Measurements from ENCODE around the gene DDX24. TPM values are rescaled to one million over a fixed set of nuclear protein-coding genes. Genes with fewer than 3 reads are reported as not detected.

Gene DDX24
- total RNA-seq, 1 experiment from 2014 or later, result 174 TPM

DNA sequence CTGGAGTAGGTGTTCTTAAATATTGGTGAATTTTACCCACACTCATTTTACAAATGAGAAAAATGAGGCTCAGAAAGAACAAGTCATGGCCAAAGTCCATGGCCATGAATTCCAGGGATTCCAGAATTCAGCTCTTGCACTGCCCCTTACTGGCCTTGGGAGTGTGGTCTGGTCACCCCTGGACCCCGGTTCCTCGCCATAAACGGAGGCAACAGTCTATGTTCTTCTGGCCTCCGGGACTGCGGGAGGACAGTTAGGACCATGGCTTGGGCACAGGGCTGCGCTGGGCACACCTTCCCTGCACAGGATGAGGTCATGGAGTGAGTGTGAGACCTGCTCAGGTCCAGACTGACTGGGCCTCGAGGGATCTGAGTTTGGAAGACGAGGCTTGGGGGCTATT, 77.0 kb downstream of the DDX24 start (continued):
- TF ChIP-seq NR1H2 (CRISPR knock-in tag; IDR thresholded peaks at IDR 0.05) (no peak), NFATC4 (CRISPR knock-in tag; IDR thresholded peaks at IDR 0.05) (no peak), ZNF263 (CRISPR knock-in tag; IDR thresholded peaks at IDR 0.05; ENCODE audit: low read depth) (no peak)
- TF ChIP-seq, protein P1, sequence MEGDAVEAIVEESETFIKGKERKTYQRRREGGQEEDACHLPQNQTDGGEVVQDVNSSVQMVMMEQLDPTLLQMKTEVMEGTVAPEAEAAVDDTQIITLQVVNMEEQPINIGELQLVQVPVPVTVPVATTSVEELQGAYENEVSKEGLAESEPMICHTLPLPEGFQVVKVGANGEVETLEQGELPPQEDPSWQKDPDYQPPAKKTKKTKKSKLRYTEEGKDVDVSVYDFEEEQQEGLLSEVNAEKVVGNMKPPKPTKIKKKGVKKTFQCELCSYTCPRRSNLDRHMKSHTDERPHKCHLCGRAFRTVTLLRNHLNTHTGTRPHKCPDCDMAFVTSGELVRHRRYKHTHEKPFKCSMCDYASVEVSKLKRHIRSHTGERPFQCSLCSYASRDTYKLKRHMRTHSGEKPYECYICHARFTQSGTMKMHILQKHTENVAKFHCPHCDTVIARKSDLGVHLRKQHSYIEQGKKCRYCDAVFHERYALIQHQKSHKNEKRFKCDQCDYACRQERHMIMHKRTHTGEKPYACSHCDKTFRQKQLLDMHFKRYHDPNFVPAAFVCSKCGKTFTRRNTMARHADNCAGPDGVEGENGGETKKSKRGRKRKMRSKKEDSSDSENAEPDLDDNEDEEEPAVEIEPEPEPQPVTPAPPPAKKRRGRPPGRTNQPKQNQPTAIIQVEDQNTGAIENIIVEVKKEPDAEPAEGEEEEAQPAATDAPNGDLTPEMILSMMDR (IDR thresholded peaks at IDR 0.05), result no peak
- TF ChIP-seq, protein P2, sequence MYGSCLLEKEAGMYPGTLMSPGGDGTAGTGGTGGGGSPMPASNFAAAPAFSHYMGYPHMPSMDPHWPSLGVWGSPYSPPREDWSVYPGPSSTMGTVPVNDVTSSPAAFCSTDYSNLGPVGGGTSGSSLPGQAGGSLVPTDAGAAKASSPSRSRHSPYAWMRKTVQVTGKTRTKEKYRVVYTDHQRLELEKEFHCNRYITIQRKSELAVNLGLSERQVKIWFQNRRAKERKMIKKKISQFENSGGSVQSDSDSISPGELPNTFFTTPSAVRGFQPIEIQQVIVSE (CRISPR knock-in tag; IDR thresholded peaks at IDR 0.05; ENCODE audit: borderline replicate concordance), result no peak
- TF ChIP-seq, protein P3, sequence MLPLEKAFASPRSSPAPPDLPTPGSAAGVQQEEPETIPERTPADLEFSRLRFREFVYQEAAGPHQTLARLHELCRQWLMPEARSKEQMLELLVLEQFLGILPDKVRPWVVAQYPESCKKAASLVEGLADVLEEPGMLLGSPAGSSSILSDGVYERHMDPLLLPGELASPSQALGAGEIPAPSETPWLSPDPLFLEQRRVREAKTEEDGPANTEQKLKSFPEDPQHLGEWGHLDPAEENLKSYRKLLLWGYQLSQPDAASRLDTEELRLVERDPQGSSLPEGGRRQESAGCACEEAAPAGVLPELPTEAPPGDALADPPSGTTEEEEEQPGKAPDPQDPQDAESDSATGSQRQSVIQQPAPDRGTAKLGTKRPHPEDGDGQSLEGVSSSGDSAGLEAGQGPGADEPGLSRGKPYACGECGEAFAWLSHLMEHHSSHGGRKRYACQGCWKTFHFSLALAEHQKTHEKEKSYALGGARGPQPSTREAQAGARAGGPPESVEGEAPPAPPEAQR (CRISPR knock-in tag; IDR thresholded peaks at IDR 0.05), result no peak
- TF ChIP-seq, protein P4, sequence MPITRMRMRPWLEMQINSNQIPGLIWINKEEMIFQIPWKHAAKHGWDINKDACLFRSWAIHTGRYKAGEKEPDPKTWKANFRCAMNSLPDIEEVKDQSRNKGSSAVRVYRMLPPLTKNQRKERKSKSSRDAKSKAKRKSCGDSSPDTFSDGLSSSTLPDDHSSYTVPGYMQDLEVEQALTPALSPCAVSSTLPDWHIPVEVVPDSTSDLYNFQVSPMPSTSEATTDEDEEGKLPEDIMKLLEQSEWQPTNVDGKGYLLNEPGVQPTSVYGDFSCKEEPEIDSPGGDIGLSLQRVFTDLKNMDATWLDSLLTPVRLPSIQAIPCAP (CRISPR knock-in tag; IDR thresholded peaks at IDR 0.05), result no peak
- TF ChIP-seq, protein P5, sequence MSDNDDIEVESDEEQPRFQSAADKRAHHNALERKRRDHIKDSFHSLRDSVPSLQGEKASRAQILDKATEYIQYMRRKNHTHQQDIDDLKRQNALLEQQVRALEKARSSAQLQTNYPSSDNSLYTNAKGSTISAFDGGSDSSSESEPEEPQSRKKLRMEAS (CRISPR knock-in tag; IDR thresholded peaks at IDR 0.05), result no peak

DNA sequence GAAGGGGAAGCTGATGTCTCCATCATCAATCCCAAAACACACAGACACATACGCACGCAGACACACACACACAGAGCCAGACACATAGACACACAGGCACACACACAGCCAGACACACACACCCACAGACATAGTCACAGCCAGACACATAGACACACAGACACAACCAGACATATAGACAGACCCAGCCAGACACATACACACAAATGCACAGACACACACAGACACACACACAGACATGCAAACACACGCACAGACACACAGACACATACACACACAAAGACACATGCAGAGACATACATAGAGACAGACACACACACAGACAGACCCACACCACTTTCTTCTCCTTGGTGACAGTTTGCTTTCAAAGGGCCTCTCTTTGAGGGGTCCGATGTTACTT, 77.6 kb downstream of the DDX24 start:
- Mint-ChIP-seq H3K4me1 (0 out of 2 replicates have a peak, but pooled peaks cover 3% of the 10 kb centered on the region), H3K9me3 (no peaks in the 10 kb centered on the region), H3K27ac (no peak overlapping the region), H3K4me3 (no peak overlapping the region), H3K36me3 (no peaks in the 10 kb centered on the region), H3K27me3 (ENCODE audit: low read depth) (peaks cover 4% of the 10 kb centered on the region; the same call in 1 of the 2 replicates)
- TF ChIP-seq, protein P6, sequence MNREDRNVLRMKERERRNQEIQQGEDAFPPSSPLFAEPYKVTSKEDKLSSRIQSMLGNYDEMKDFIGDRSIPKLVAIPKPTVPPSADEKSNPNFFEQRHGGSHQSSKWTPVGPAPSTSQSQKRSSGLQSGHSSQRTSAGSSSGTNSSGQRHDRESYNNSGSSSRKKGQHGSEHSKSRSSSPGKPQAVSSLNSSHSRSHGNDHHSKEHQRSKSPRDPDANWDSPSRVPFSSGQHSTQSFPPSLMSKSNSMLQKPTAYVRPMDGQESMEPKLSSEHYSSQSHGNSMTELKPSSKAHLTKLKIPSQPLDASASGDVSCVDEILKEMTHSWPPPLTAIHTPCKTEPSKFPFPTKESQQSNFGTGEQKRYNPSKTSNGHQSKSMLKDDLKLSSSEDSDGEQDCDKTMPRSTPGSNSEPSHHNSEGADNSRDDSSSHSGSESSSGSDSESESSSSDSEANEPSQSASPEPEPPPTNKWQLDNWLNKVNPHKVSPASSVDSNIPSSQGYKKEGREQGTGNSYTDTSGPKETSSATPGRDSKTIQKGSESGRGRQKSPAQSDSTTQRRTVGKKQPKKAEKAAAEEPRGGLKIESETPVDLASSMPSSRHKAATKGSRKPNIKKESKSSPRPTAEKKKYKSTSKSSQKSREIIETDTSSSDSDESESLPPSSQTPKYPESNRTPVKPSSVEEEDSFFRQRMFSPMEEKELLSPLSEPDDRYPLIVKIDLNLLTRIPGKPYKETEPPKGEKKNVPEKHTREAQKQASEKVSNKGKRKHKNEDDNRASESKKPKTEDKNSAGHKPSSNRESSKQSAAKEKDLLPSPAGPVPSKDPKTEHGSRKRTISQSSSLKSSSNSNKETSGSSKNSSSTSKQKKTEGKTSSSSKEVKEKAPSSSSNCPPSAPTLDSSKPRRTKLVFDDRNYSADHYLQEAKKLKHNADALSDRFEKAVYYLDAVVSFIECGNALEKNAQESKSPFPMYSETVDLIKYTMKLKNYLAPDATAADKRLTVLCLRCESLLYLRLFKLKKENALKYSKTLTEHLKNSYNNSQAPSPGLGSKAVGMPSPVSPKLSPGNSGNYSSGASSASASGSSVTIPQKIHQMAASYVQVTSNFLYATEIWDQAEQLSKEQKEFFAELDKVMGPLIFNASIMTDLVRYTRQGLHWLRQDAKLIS (CRISPR knock-in tag; IDR thresholded peaks at IDR 0.05; ENCODE audit: borderline replicate concordance), result no peak
- TF ChIP-seq CREB1 (CRISPR knock-in tag; IDR thresholded peaks at IDR 0.05) (no peak), IRF2 (CRISPR knock-in tag; IDR thresholded peaks at IDR 0.05; ENCODE audit: borderline replicate concordance, low read depth) (no peak), NR2C2 (CRISPR knock-in tag; IDR thresholded peaks at IDR 0.05) (no peak), ZNF317 (CRISPR knock-in tag; IDR thresholded peaks at IDR 0.05; ENCODE audit: borderline replicate concordance, low read depth) (no peak), ELF4 (CRISPR knock-in tag; IDR thresholded peaks at IDR 0.05; ENCODE audit: low read depth) (no peak), NFE2L1 (CRISPR knock-in tag; IDR thresholded peaks at IDR 0.05) (no peak), NR1H2 (CRISPR knock-in tag; IDR thresholded peaks at IDR 0.05) (no peak), JAZF1 (CRISPR knock-in tag; IDR thresholded peaks at IDR 0.05) (no peak)
- TF ChIP-seq, protein P7, sequence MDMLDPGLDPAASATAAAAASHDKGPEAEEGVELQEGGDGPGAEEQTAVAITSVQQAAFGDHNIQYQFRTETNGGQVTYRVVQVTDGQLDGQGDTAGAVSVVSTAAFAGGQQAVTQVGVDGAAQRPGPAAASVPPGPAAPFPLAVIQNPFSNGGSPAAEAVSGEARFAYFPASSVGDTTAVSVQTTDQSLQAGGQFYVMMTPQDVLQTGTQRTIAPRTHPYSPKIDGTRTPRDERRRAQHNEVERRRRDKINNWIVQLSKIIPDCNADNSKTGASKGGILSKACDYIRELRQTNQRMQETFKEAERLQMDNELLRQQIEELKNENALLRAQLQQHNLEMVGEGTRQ (CRISPR knock-in tag; IDR thresholded peaks at IDR 0.05), result no peak
- TF ChIP-seq, protein P8, sequence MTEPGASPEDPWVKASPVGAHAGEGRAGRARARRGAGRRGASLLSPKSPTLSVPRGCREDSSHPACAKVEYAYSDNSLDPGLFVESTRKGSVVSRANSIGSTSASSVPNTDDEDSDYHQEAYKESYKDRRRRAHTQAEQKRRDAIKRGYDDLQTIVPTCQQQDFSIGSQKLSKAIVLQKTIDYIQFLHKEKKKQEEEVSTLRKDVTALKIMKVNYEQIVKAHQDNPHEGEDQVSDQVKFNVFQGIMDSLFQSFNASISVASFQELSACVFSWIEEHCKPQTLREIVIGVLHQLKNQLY (CRISPR knock-in tag; IDR thresholded peaks at IDR 0.05), result no peak
- DNase-seq (ENCODE audit: low spot score) (no peak), ATAC-seq (no peak)
- POLR2A ChIA-PET, result no interaction called here
- CTCF ChIA-PET, result interaction anchor here (0.9 to 9.0 kb wide), 4 partner anchors 32 to 67 kb away, joined by 3 to 230 read pairs (median 29); no protein-coding TSS in a partner anchor

Data from WTC11 (cell line).